Measurements from ENCODE around the gene FGF5.
"Not testable (repeated sequence)": the region's sequence is repeated elsewhere in the genome, so short reads cannot be mapped to it uniquely, and the experiment has no call there.

Gene FGF5, protein sequence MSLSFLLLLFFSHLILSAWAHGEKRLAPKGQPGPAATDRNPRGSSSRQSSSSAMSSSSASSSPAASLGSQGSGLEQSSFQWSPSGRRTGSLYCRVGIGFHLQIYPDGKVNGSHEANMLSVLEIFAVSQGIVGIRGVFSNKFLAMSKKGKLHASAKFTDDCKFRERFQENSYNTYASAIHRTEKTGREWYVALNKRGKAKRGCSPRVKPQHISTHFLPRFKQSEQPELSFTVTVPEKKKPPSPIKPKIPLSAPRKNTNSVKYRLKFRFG

DNA sequence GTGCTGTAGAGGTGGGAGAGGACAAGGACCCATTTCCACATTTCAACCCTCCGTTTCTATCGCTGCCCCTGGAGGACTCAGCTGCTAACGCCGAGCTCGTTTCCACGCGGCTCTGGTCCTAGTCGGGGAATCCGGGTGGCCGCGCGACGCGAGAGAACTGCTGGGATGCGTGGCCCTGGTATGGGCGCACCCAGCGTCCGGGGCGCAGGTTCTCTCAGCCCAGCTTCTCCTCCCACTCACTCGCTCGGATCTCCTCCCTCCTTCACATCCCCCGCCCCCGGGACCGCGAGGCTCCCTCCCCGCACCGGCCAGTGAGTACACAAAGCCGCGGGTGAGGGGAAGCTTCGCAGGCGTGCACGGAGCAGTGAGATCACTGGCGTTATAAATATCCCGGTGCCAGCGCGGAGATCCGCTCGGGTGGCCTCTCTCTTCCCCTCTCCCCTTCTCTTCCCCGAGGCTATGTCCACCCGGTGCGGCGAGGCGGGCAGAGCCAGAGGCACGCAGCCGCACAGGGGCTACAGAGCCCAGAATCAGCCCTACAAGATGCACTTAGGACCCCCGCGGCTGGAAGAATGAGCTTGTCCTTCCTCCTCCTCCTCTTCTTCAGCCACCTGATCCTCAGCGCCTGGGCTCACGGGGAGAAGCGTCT is at the start of gene FGF5:
TSS of gene FGF5 (plus strand) at position 412 of the 649 bp plus-strand sequence. CDS start at position 573, 161 bp downstream.
- DNase-seq (ENCODE audit: low read depth in 2 of 2) = no peak

DNA sequence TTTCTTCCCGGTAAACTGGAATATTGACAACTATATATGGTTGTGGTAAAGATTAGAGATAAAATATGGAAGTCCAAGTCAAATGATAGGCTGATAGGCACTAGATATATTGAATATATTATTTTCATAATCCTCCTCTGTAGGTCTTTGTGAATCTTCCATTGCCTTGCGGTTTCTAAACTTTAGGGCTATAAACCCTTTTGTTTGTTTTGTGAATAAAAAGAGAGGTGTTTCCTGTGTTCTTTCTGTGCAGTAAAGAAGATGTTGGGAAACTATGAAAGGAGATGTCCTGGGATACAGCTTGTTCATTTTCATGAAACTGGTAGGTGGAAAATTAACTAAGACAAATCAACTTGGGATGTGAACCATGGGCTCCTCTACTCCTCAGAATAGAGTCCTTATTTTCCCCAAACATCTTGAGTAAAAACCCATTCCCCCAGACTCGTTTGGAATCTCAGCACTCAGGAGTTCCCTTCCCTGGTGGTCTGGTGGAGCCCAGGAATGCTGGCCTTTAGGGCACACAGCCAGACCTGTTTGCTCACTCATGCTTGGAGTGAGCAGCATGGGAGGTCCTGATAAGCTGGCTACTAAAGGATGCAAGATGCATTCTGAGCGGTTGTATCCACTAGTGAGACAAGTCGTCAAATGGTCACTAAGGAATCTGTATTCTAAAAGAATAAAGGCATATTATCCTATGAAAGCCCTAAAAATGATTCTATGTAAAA is 47.0 kb upstream of the FGF5 start:
- no peak for DNase-seq (ENCODE audit: low read depth in 2 of 2)

DNA sequence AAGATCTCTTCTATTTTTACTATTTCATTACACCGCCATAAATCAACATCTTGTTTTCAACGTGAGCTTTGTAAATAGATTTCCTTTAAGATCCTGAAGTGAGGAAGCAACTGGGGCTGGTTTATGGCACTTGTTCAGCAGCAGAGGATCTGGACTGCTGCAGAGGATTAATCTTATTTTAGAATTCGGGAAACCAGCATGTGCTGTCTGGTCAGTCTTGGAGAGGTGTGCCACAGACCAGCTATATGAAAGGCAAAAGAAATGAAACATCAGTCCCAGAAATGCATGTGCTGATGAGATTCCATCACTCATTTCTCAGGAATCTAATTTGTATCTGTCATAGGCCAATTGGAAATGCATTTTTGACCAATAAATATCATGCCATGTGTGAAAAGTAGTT is 45.8 kb upstream of the FGF5 start:
- no peak for DNase-seq (ENCODE audit: low read depth in 2 of 2)

DNA sequence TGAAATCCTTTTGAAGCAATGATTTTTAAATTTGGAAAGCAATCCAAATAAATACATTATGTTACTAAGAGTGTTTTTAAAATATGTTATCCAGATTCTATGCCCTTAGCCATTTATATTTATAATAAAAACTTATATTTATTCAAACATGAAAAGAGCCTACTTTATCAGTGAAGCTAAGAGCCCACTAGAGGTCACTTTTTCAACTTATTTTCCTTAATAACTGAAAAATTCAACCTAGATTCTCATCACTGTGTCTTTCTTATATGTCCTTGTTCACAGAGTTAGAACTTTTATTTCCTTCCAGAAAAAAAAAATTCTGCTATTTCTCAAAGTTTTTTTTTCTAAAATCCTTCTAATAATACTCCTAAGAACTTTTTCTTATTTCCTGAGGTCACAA is 45.3 kb upstream of the FGF5 start:
- no peak for DNase-seq (ENCODE audit: low read depth in 2 of 2)

DNA sequence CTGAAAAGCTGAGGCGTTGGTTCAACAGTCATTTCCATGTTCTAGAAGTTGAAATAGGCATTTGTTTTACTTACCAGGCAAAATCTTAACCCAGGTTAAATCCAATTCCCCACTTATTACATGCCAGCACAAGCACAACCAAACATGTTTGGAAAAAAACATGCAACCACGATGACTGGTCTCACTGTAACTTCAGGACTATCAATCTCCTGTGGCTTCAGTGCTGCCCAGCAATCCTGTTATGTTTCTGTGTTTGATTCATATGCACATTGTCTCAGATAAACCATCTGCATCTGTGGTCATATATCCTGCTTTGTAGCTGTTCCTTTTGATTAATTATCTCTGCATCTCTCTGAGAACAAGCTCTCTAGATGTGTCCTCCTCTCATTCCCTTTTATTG is 40.9 kb upstream of the FGF5 start:
- DNase-seq (ENCODE audit: low read depth in 2 of 2) = no peak

DNA sequence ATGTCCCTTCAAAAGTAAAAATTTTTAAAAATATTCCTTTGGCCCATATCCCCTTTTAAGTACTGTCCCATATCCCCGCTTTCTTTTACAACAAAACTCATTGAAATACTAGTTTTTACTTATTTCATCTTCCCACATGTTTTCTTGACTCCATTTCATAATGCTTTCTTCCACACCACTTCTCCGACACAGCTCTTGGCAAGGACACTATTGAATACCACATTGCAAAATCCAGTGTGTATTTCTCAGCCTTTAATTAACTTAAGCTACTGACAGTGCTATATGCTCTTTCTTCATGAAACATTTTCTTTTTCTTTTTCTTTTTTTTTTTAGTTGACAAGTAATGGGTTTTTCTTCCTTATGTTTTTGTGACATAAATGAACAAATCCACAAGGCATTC is 40.4 kb upstream of the FGF5 start:
- no peak for DNase-seq (ENCODE audit: low read depth in 2 of 2)

DNA sequence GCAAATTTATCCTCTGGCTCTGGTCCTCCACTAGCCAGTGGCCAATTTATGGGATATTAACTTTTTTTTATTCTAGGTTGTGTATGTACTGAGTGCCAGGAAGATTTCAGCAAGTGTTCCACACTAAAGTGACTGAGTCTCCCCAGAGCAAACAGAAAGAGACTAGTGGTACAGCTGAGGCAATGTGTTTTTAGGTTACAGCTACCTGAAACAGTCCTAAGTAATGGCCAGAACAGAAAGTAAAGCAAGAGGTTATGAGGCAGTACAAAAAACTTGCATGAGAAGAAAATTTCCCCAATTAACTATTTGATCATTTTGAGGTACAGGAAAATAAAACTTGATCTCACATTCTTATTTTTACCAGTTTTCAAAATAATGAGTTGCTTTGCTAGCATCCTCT is 38.0 kb upstream of the FGF5 start:
- DNase-seq (ENCODE audit: low read depth in 2 of 2) = no peak

DNA sequence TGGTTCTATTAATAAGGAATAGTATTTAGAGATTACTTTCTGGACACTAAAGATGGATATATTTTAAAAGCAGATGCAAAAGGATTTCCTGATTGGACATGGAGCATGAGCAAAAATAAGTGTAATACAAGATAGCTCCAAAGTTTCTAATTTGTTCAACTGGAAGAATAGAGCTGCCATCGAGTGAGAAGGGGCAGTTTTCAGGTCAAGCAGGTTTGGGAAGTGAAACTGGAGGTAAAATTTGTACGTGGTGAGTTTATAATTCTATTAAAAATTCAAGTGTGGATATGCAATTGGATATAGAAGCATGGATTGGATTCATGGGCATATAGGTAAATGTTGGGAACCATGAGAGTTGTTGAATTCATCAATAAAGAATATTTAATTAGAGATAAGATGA is 37.3 kb upstream of the FGF5 start:
- DNase-seq (ENCODE audit: low read depth in 2 of 2) = no peak

DNA sequence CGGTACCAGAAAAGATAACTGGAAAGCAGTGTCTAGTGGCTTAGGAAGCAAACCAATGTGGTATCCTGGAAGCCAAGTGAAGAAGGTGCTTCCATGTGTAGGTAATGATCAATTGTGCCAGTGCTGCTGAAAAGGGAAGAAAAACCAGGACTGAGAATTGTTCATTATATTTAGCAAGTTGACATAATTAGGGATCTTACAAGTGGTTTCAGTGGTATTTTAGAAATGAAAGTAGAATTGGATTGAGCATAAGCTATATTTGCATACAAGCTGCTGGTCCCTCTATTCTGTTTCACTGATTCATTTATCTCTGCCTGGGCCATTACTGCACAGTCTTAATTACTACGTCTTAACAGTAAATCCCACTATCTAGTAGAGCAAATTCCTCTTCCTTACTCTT is 36.9 kb upstream of the FGF5 start:
- DNase-seq (ENCODE audit: low read depth in 2 of 2) = no peak

DNA sequence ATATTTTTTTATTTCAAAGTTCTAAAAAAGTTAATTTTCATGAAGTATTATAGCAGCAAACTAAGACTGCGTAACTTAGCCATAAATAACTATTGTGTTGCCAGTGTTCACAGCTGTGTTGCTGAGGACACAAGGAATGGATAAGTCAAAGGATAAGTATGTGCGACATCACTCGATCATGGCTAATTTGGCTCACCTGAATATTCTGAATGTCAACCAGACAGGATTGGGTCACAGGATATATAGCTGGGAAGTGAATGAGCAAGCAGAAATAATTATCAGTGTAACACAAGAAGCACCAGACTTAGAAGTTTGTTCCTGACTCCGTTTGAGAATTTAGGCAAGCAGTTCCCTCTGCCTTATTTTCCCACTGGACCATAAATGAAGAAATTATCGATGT is 35.3 kb upstream of the FGF5 start:
- no peak for DNase-seq (ENCODE audit: low read depth in 2 of 2)

DNA sequence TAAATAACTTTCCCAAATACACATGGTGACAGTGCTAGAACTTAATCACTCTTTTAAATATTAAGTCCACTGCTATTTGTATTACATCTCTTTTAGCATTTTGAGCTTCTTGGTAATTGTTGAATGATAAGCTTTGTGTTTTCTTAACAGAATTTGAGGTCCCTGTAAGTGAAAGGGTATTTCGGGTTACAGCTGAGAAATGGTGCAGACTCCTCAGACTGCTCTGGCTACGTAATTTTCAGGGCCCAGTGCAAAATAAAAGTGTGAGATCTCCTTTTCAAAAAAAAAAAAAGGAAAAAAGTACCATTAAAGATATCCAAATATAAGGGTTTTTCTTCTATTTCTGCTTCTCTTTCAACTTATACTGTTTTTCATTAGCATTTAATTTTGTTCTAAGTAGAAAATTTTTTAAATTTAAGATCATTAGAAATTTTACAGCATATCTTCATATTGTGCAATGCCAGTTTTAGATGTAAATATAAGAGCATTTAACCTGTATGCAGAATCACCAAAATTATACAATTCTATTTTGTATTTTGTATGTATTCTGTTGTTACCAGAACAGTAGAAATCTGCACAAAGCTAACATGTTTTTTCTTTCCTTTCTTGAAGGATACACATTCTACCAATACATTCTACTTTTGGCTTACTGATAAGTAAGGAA is 33.6 kb upstream of the FGF5 start:
- no peak for DNase-seq (ENCODE audit: low read depth in 2 of 2)

DNA sequence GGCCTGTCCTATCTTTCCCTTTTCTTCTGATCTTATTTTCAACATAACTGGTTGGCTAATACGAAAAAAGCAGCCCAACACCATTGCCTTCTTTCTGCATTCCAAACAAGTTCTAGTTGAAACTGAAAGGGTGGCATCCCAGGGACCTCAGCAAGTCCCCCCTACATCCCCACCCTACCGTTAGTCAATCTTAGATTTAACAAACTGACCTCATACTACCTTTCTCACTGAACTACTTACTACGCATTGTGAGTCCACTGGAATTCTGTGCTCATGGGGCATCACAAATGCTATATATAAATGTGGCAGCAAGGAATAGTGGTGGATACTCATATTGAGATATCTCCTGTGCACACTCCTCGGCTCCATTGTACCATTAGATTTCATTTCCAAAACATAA is 33.1 kb upstream of the FGF5 start:
- DNase-seq (ENCODE audit: low read depth in 2 of 2) = no peak

DNA sequence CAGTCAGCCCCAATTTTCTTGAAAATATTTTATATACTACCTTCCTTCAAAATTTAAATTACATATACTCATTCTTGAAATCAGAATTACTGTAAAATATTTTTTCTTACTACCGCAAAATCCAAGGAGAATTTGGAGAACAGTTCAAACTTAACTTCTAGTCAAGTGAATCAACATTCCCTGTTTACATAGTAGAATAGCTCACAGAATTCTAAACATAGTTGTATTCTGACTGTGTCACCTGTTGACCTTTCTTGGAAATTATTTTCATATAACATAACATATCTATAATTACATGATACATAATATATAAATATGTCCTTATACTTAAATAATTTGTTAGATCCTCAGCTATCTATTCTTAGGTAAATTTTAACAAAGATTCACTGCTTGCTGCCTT is 31.0 kb upstream of the FGF5 start:
- no peak for DNase-seq (ENCODE audit: low read depth in 2 of 2)

DNA sequence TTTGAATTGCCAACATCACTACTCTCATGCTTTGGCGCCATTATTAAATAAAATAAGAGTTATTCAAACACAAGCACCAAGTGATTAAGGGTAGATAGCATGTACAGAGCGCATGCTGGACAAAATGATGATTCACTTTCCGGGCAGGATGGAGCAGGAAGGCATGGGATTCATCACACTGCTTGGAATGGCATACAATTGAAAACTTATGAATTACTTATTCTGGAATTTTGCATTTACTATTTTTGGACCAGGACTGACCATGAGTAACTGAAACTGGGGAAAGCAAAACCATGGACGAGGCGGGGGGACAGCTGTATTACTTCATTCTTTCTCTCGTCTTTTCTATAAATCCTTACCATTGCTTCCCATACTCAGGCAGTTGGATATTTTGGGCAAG is 28.5 kb upstream of the FGF5 start:
- DNase-seq (ENCODE audit: low read depth in 2 of 2) = no peak

DNA sequence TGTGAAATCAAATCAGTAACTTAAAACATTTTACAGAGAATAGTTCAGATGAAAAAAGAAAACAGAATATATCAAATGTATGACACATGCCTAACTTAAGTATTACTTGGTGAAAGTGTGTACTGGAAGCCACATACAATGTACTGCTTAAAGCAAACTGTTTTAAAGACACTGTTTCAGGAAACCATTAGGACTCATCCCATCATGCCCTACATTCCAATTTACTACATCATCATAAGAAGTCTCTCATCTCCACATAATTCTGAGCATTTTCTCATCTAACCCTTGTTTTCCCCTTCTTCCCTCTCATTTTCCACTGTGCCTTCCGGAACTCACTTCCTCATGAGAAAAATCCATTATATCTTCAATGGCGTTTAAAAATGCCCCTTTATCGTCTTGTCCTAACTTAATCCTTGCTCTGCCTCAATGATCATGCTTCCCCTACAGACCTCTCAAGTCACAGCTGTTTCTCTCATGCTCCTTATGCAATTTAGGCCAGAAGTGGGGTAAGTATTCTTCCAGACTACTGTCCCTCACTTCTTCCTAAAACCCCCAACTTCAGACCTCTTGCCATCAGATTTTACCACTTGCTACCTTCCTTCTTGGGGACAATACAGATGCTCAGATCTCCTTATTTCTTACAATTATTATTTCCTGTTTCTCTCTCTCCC is 26.8 kb upstream of the FGF5 start:
- DNase-seq (ENCODE audit: low read depth in 2 of 2) = no peak

DNA sequence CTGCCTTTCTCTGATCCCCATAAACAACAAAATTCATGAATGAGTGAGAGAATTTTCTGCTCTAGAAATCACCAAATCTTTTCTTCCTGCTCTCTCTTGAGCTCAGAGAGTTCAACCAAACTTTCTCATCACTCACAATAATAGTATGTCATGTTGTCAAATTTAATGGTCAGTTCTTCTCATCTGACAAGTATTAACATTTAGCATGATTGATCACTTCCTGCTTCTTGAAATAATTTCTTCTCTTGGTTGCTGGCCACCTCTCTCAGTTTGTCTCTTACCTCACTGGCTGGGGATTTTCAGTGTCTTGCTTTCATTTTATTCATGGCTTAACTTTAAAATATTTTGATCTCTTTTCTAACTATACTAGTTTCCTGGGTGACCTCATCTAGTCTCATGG is 25.5 kb upstream of the FGF5 start:
- no peak for DNase-seq (ENCODE audit: low read depth in 2 of 2)

DNA sequence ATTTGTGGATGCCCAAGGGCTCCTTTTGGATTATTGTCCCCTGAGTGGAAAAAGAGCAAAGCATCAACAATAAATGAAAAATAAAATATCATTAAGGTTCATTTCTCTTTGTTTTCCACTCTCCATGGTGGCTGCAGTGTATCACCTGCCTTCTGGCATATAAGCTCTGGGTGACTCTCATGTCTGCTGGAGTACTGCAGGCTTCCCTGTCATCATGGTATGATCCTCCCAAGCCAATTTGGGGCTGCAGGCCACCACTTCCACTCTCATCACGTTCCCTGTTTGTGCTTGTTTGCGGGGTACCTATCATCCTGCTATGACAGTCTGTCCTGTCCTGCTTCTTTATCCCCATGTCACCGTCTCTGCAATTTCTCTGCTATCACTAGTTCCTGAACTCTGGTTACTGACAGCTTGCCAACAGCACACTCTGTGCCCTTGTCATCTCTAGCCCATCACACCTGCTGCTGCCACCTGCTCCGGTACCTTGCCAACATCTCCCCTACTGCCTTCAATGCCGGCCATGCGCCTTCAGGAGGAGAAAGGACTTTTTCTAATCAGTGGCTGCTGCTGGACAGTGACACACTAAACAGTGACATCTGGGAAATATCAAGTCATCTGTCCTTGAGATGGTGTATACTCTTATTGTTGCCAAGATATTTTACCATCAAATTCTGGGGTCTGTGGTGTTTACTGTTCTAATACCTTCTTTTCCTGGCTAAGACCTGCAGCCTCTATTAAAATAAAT is 23.0 kb upstream of the FGF5 start:
- no peak for DNase-seq (ENCODE audit: low read depth in 2 of 2)

DNA sequence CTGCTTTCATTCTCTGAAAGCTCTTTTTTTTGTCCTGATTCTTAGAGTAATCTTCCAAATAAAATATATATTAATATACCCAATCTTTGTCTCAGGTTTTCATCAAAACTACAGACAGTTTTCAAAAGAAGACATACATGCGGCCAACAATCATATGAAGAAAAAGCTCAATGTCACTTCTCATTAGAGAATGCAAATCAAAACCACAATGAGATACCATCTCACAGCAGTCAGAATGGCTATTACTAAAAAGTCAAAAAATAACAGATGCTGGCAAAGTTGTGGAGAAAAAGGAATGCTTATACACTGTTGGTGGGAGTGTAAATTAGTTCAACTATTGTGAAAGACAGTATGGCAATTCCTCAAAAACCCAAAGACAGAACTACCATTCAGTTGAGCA is 19.0 kb upstream of the FGF5 start:
- DNase-seq (ENCODE audit: low read depth in 2 of 2) = not testable (repeated sequence)

DNA sequence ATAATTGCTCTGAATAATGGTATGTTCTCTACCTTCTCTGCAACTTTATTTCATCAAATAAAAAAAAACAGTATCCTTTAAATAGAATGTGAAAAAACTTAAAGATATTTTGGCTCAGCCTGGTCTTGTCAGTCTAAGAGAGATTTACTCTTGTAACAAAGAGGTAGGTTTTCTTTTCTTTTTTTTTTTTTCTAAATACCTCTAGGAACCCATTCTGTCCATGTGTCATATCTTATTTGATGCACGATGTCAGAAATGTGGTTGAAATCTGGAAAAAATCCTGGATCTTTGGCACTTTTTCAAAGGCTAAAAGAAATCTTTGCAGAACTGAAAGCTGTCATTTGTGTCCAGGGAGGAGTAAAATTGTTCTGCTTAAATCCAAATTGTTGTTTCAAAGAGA is 17.3 kb upstream of the FGF5 start:
- DNase-seq (ENCODE audit: low read depth in 2 of 2) = no peak

DNA sequence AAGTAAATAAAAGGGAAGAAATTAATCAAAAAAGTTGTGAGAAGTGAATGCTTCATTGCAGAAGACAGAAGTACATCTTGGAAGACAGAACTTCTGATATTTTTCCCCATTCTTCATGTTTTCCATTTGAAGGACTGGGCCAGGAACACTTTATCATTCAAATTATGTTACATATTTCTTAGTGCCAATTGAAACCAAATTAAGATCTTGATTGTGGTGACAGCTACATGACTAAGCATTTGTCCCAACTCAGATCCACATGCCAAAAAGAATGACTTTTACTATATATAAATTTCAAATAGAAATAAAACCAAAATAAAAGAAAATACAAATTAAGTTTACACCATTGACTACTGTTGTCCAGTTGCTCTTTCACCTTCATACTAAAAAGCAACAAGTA is 14.0 kb upstream of the FGF5 start:
- DNase-seq (ENCODE audit: low read depth in 2 of 2) = no peak

DNA sequence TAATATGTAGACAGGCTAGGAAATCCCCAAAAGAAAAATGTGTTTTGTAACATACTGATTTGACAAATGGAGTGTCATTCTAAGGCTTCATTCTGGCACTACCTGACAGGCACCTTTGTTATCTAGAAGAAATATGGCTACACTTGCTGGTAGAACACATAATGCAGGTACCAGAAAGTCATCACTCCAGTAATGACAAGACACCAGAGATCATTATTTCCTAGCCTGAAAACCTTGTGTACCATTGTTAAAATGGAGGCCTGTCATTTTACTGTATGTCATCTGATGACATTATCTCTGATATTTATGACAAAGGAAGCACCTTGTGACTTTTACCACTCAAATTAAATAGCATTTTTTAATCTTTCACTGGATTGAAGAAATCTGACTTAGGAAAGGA is 13.5 kb upstream of the FGF5 start:
- no peak for DNase-seq (ENCODE audit: low read depth in 2 of 2)
